ENCODE measurements around the gene GSTA1.
"Not testable (repeated sequence)": the region's sequence is repeated elsewhere in the genome, so short reads cannot be mapped to it uniquely, and the experiment has no call there.

The GSTA1 gene

GRCh38 chr6:52821842-52822241, 18.2 kb upstream of the GSTA1 start:
- Histone ChIP-seq H3K4me1 (ENCODE audit: insufficient read depth, insufficient read length) (no peaks in the 10 kb centered on the region), H3K4me3 (ENCODE audit: insufficient read length, low read depth) (no peak overlapping the region), H3K9ac (ENCODE audit: insufficient read length, low read depth) (no peak overlapping the region), H3K27me3 (ENCODE audit: insufficient read depth, insufficient read length) (no peaks in the 10 kb centered on the region), H3K9me3 (ENCODE audit: insufficient read depth, low read length) (peaks cover 12% of the 10 kb centered on the region; the same call in 1 of the 2 replicates), H3K36me3 (ENCODE audit: insufficient read depth, insufficient read length, low read length) (no peaks in the 10 kb centered on the region)
- no peak for DNase-seq (ENCODE audit: low read depth, low spot score)
- TF ChIP-seq ZNF274 (IDR thresholded peaks at IDR 0.05; ENCODE audit: low read depth, low read length): no peak
- no peak for TF ChIP-seq SUZ12 (IDR thresholded peaks at IDR 0.05; ENCODE audit: extremely low read depth, insufficient read depth, insufficient read length)
- TF ChIP-seq YY1 (IDR thresholded peaks at IDR 0.05; ENCODE audit: insufficient read depth, insufficient read length): no peak

GRCh38 chr6:52820198-52820597, 16.6 kb upstream of the GSTA1 start:
- no peak overlapping the region for H3K4me3 ChIP-seq (ENCODE audit: insufficient read length, low read depth)
- H3K9me3 ChIP-seq (ENCODE audit: insufficient read depth, low read length): peaks cover 8% of the 10 kb centered on the region; the same call in 1 of the 2 replicates
- peaks cover 2% of the 10 kb centered on the region for H3K4me1 ChIP-seq (ENCODE audit: insufficient read depth, insufficient read length)
- no peak for TF ChIP-seq YY1 (IDR thresholded peaks at IDR 0.05; ENCODE audit: insufficient read depth, insufficient read length)
- no peak for TF ChIP-seq SUZ12 (IDR thresholded peaks at IDR 0.05; ENCODE audit: extremely low read depth, insufficient read depth, insufficient read length)
- no peak for TF ChIP-seq ZNF274 (IDR thresholded peaks at IDR 0.05; ENCODE audit: low read depth, low read length)
- H3K36me3 ChIP-seq (ENCODE audit: insufficient read depth, insufficient read length, low read length): no peaks in the 10 kb centered on the region
- H3K27me3 ChIP-seq (ENCODE audit: insufficient read depth, insufficient read length): no peaks in the 10 kb centered on the region
- DNase-seq (ENCODE audit: low read depth, low spot score): no peak
- H3K9ac ChIP-seq (ENCODE audit: insufficient read length, low read depth): no peak overlapping the region

GRCh38 chr6:52815167-52816092, 11.8 kb upstream of the GSTA1 start:
- no peaks in the 10 kb centered on the region for H3K27me3 ChIP-seq (ENCODE audit: insufficient read depth, insufficient read length)
- H3K9ac ChIP-seq (ENCODE audit: insufficient read length, low read depth): no peak overlapping the region

GRCh38 chr6:52814545-52814944, 10.9 kb upstream of the GSTA1 start:
- H3K4me3 ChIP-seq (ENCODE audit: insufficient read length, low read depth); H3K27me3 ChIP-seq (ENCODE audit: insufficient read depth, insufficient read length); H3K9ac ChIP-seq (ENCODE audit: insufficient read length, low read depth); H3K9me3 ChIP-seq (ENCODE audit: insufficient read depth, low read length); DNase-seq (ENCODE audit: low read depth, low spot score); H3K4me1 ChIP-seq (ENCODE audit: insufficient read depth, insufficient read length); H3K36me3 ChIP-seq (ENCODE audit: insufficient read depth, insufficient read length, low read length): not testable (repeated sequence)

More at GRCh38 chr6:52815167-52816092, 11.8 kb upstream of the GSTA1 start:
- TF ChIP-seq YY1 (IDR thresholded peaks at IDR 0.05; ENCODE audit: insufficient read depth, insufficient read length) (no peak), ZNF274 (IDR thresholded peaks at IDR 0.05; ENCODE audit: low read depth, low read length) (no peak), SUZ12 (IDR thresholded peaks at IDR 0.05; ENCODE audit: extremely low read depth, insufficient read depth, insufficient read length) (no peak)
- Histone ChIP-seq H3K4me1 (ENCODE audit: insufficient read depth, insufficient read length) (peaks cover 2% of the 10 kb centered on the region), H3K9me3 (ENCODE audit: insufficient read depth, low read length) (0 out of 2 replicates have a peak, but pooled peaks cover 3% of the 10 kb centered on the region), H3K4me3 (ENCODE audit: insufficient read length, low read depth) (no peak overlapping the region), H3K36me3 (ENCODE audit: insufficient read depth, insufficient read length, low read length) (no peaks in the 10 kb centered on the region)
- peak; percentile 16 for DNase-seq (ENCODE audit: low read depth, low spot score)

- H3K27me3 ChIP-seq (ENCODE audit: insufficient read depth, insufficient read length); H3K4me1 ChIP-seq (ENCODE audit: insufficient read depth, insufficient read length); H3K36me3 ChIP-seq (ENCODE audit: insufficient read depth, insufficient read length, low read length); H3K9me3 ChIP-seq (ENCODE audit: insufficient read depth, low read length); H3K4me3 ChIP-seq (ENCODE audit: insufficient read length, low read depth); H3K9ac ChIP-seq (ENCODE audit: insufficient read length, low read depth); DNase-seq (ENCODE audit: low read depth, low spot score): not testable (repeated sequence)
Observed at GRCh38 chr6:52809777-52810176, 6.2 kb upstream of the GSTA1 start.

GRCh38 chr6:52808660-52809059, 5.0 kb upstream of the GSTA1 start:
- no peaks in the 10 kb centered on the region for H3K27me3 ChIP-seq (ENCODE audit: insufficient read depth, insufficient read length)
- H3K9ac ChIP-seq (ENCODE audit: insufficient read length, low read depth): no peak overlapping the region
- H3K36me3 ChIP-seq (ENCODE audit: insufficient read depth, insufficient read length, low read length): no peaks in the 10 kb centered on the region
- H3K9me3 ChIP-seq (ENCODE audit: insufficient read depth, low read length): no peaks in the 10 kb centered on the region
- H3K4me1 ChIP-seq (ENCODE audit: insufficient read depth, insufficient read length): no peaks in the 10 kb centered on the region
- TF ChIP-seq SUZ12 (IDR thresholded peaks at IDR 0.05; ENCODE audit: extremely low read depth, insufficient read depth, insufficient read length): no peak
- no peak for TF ChIP-seq YY1 (IDR thresholded peaks at IDR 0.05; ENCODE audit: insufficient read depth, insufficient read length)
- TF ChIP-seq ZNF274 (IDR thresholded peaks at IDR 0.05; ENCODE audit: low read depth, low read length): no peak
- no peak overlapping the region for H3K4me3 ChIP-seq (ENCODE audit: insufficient read length, low read depth)
- no peak for DNase-seq (ENCODE audit: low read depth, low spot score)

GRCh38 chr6:52802806-52803205, 810 bp downstream of the GSTA1 start:
- no peak overlapping the region for H3K9ac ChIP-seq (ENCODE audit: insufficient read length, low read depth)
- no peaks in the 10 kb centered on the region for H3K36me3 ChIP-seq (ENCODE audit: insufficient read depth, insufficient read length, low read length)
- no peak overlapping the region for H3K4me3 ChIP-seq (ENCODE audit: insufficient read length, low read depth)
- no peak for DNase-seq (ENCODE audit: low read depth, low spot score)
- no peaks in the 10 kb centered on the region for H3K4me1 ChIP-seq (ENCODE audit: insufficient read depth, insufficient read length)
- TF ChIP-seq YY1 (IDR thresholded peaks at IDR 0.05; ENCODE audit: insufficient read depth, insufficient read length): no peak
- no peak for TF ChIP-seq ZNF274 (IDR thresholded peaks at IDR 0.05; ENCODE audit: low read depth, low read length)
- no peak for TF ChIP-seq SUZ12 (IDR thresholded peaks at IDR 0.05; ENCODE audit: extremely low read depth, insufficient read depth, insufficient read length)
- H3K27me3 ChIP-seq (ENCODE audit: insufficient read depth, insufficient read length): no peaks in the 10 kb centered on the region
- H3K9me3 ChIP-seq (ENCODE audit: insufficient read depth, low read length): no peaks in the 10 kb centered on the region

All from NT2/D1 (cell line).